NCI-H2196 (cell line): Measurements from ENCODE around the gene ANKRD12.

ENCODE experiments used
- DNase-seq: peaks from one replicate; lab custom pipeline; 2025; ENCODE audit not compliant: unreplicated experiment; lab: John Stamatoyannopoulos, UW

The ANKRD12 gene

GRCh38 chr18:9106094-9106493 lies 30.5 kb upstream of the ANKRD12 start:
- no peak for DNase-seq

- DNase-seq, result no peak
Measured at GRCh38 chr18:9106800-9107584, 29.6 kb upstream of the ANKRD12 start.

GRCh38 chr18:9108911-9109310 lies 27.7 kb upstream of the ANKRD12 start:
- DNase-seq, result no peak

- DNase-seq, result no peak
Measured at GRCh38 chr18:9109523-9109922, 27.1 kb upstream of the ANKRD12 start.

GRCh38 chr18:9113468-9114149 lies 23.0 kb upstream of the ANKRD12 start:
- DNase-seq, result no peak

GRCh38 chr18:9115984-9116383 lies 20.6 kb upstream of the ANKRD12 start:
- no peak for DNase-seq

- no peak for DNase-seq
Measured at GRCh38 chr18:9117980-9118841, 18.4 kb upstream of the ANKRD12 start.

GRCh38 chr18:9120796-9121195 lies 15.8 kb upstream of the ANKRD12 start:
- no peak for DNase-seq

- no peak for DNase-seq
Measured at GRCh38 chr18:9123520-9123919, 13.1 kb upstream of the ANKRD12 start.

- DNase-seq, result no peak
Measured at GRCh38 chr18:9124824-9125223, 11.8 kb upstream of the ANKRD12 start.

- DNase-seq, result no peak
Measured at GRCh38 chr18:9126337-9126736, 10.2 kb upstream of the ANKRD12 start.

- DNase-seq, result no peak
Measured at GRCh38 chr18:9130195-9130594, 6.4 kb upstream of the ANKRD12 start.

GRCh38 chr18:9130806-9131205 lies 5.8 kb upstream of the ANKRD12 start:
- no peak for DNase-seq

GRCh38 chr18:9132628-9133027 lies 4.0 kb upstream of the ANKRD12 start:
- no peak for DNase-seq

- no peak for DNase-seq
Measured at GRCh38 chr18:9133225-9133624, 3.4 kb upstream of the ANKRD12 start.

- no peak for DNase-seq
Measured at GRCh38 chr18:9135081-9135911, 1.3 kb upstream of the ANKRD12 start.

GRCh38 chr18:9135912-9136314 lies 668 bp upstream of the ANKRD12 start:
- peak; percentile 82 for DNase-seq

- peak; percentile 84 for DNase-seq
Measured at GRCh38 chr18:9137168-9138066, 836 bp downstream of the ANKRD12 start.

GRCh38 chr18:9139400-9140039 lies 2.9 kb downstream of the ANKRD12 start:
- no peak for DNase-seq
